Measurements from ENCODE around the gene C17orf100. TPM values are rescaled to one million over a fixed set of nuclear protein-coding genes. Genes with fewer than 3 reads are reported as not detected.

The C17orf100 gene
- total and polyA plus RNA-seq, 9 of the 15 experiments (the other 6 are each of a cell fraction or from before 2014, with no cell fraction given), result 0.04 to 1.7 (median 0.43) TPM

DNA sequence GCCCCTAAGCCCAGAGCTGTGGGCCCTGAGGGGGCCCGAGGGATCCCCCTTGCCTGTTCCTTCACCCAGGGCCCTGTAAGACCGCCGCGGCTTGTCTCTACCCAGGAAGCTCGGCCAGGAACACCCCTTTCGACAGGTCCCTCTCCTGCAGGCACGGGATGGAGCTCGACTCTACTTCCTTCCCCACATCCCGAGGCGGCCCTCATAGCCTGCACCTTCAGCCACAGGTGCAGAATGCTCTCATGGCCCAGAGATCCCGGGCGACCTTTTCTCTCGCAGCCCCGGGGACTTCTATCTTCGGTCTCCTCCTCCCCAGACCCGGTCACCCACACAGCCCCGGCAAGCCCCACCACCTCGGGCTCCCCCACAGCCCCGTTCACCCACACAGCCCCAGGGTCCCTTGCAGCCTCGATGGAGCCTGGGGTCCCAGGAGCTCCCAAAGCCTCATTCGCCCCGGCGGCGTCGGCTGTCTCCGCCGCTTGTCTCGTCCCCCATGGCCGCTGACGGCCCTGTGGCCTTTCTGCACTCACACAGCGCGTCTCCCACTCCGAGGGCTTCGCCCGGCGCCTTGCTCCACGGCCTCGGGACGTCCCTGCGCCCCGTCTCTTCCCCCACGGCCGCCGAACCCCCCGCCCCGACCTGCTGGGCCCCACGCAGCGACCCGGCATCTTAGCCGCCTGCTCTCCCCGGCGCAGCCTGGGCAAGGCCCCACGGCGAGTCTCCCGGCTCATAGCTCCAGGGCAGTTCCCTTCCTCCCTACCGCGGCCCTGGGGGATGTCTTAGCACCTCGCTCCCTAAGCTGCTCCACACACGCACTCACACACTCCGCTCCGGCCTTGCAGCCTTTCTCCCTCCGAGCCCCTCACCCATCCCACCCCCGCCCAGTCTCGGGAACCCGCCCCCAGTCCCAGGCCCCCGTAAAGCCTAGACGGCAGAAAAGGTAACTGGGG, 11.7 kb upstream of the C17orf100 start:
- 5% methylated on average over 25 of the region's 67 CpGs for WGBS (ENCODE audit: insufficient coverage, low coverage, missing lambda C conversion rate)
- in situ Hi-C loops (cut with MboI), result no loop called here
- peaks cover 8 to 43% of the 10 kb centered on the region in 2 experiments; a peak in 4 of 5 replicates for H3K4me1 ChIP-seq (replicated peaks in 1 of 2; ENCODE audit: control insufficient read depth in 2 of 2, insufficient read depth in 2 of 2, low read length in 2 of 2)
- TF ChIP-seq, protein P1, sequence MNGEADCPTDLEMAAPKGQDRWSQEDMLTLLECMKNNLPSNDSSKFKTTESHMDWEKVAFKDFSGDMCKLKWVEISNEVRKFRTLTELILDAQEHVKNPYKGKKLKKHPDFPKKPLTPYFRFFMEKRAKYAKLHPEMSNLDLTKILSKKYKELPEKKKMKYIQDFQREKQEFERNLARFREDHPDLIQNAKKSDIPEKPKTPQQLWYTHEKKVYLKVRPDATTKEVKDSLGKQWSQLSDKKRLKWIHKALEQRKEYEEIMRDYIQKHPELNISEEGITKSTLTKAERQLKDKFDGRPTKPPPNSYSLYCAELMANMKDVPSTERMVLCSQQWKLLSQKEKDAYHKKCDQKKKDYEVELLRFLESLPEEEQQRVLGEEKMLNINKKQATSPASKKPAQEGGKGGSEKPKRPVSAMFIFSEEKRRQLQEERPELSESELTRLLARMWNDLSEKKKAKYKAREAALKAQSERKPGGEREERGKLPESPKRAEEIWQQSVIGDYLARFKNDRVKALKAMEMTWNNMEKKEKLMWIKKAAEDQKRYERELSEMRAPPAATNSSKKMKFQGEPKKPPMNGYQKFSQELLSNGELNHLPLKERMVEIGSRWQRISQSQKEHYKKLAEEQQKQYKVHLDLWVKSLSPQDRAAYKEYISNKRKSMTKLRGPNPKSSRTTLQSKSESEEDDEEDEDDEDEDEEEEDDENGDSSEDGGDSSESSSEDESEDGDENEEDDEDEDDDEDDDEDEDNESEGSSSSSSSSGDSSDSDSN (IDR thresholded peaks at IDR 0.05; ENCODE audit: borderline replicate concordance in 1 of 2, low read depth in 2 of 2, low read length in 2 of 2), result peak in 1 of 2 experiments; percentile 59; a peak in 1 of 4 replicates
- TF ChIP-seq RBFOX2 (IDR thresholded peaks at IDR 0.05; ENCODE audit: low read depth, low read length) (0 out of 2 replicates have a peak, but pooled peaks have one; percentile 14), RBBP5 (IDR thresholded peaks at IDR 0.05; ENCODE audit: borderline replicate concordance, insufficient read depth, low read length, poor library complexity, severe bottlenecking) (peak; percentile 20), YY1 (IDR thresholded peaks at IDR 0.05; ENCODE audit: borderline replicate concordance in 1 of 3, control insufficient read depth in 1 of 3, extremely low read depth in 1 of 3, insufficient read depth in 3 of 3, insufficient read length in 1 of 3, insufficient replicate concordance in 2 of 3, low read depth in 1 of 3, low read length in 2 of 3) (peak in 1 of 3 experiments; percentile 28), POLR2G (IDR thresholded peaks at IDR 0.05; ENCODE audit: low read depth, low read length) (peak; percentile 8; the same call in 1 of the 2 replicates)
- TF ChIP-seq, protein P2, sequence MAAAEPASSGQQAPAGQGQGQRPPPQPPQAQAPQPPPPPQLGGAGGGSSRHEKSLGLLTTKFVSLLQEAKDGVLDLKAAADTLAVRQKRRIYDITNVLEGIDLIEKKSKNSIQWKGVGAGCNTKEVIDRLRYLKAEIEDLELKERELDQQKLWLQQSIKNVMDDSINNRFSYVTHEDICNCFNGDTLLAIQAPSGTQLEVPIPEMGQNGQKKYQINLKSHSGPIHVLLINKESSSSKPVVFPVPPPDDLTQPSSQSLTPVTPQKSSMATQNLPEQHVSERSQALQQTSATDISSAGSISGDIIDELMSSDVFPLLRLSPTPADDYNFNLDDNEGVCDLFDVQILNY (CRISPR knock-in tag; IDR thresholded peaks at IDR 0.05), result no peak
- intact Hi-C loops (cut with micrococcal nuclease), result loop anchor here (10.0 kb wide), 2 partner anchors 185 to 1355 kb away; partner anchors contain the start of gene RABEP1
- DNase-seq (ENCODE audit: extremely low read depth in 1 of 4, low spot score in 3 of 4) (peak in 3 of 4 experiments; percentile 8 to 19 (median 9)), ATAC-seq (peak; percentile 62), FAIRE-seq (no peak)
- H3K9ac ChIP-seq (ENCODE audit: insufficient read depth in 1 of 2, low read depth in 2 of 2, low read length in 2 of 2), result peak overlapping the region; percentile 72 to 97
- BruUV-seq (replicated peaks), result no TSS peak
- ChIA-PET CTCF (ENCODE audit: low intra/inter-chr PET ratio) (no interaction called here), POLR2A (interaction anchor here (1.1 to 2.3 kb wide), 3 partner anchors 11 to 42 kb away, joined by 6 to 13 read pairs (median 7); partner anchors contain the start of genes C17orf100 and MED31)
- peaks cover 31% of the 10 kb centered on the region; the same call in 2 of the 3 replicates for H3K36me3 ChIP-seq (ENCODE audit: control insufficient read depth, insufficient read depth, low read length)
- H3K9me1 ChIP-seq (ENCODE audit: control insufficient read depth, insufficient read depth, low read length), result no peaks in the 10 kb centered on the region
- H3K79me2 ChIP-seq (ENCODE audit: control insufficient read depth, insufficient read depth, low read length), result peaks cover 43% of the 10 kb centered on the region
- H3K4me2 ChIP-seq (ENCODE audit: insufficient read depth, low read length), result peak overlapping the region; percentile 86
- H3K9me3 ChIP-seq (replicated peaks; ENCODE audit: control insufficient read depth, insufficient read depth, low read depth, low read length), result no peaks in the 10 kb centered on the region
- peak overlapping the region; percentile 68 for H3K4me3 ChIP-seq
- peak overlapping the region; percentile 86 for H3K27ac ChIP-seq (ENCODE audit: extremely low read depth, low read depth, low read length)
- H2AFZ ChIP-seq (ENCODE audit: low read depth, low read length), result peak overlapping the region; percentile 98
- no peaks in the 10 kb centered on the region for H4K20me1 ChIP-seq (replicated peaks; ENCODE audit: control insufficient read depth, insufficient read depth, low read length)
- H3K27me3 ChIP-seq (ENCODE audit: control insufficient read depth in 2 of 2, insufficient read depth in 2 of 2, low read length in 2 of 2), result no peaks in the 10 kb centered on the region

Data from K562 (cell line).